ENCODE measurements around the gene NUCB1.

GRCh38 chr19:48943081-48943480 is 43.0 kb downstream of the NUCB1 start:
- TF ChIP-seq POLR2A (IDR thresholded peaks at IDR 0.05): no peak
- TF ChIP-seq CTCF (IDR thresholded peaks at IDR 0.05): no peak
- TF ChIP-seq POLR2AphosphoS5 (IDR thresholded peaks at IDR 0.05): no peak
